Rectal smooth muscle tissue (tissue), 1 donor: ENCODE measurements around the gene MOV10L1.

Experiments used
- H3K27ac ChIP-seq: one replicate; pipeline ENCODE4 v1.7.0; 2013; ENCODE audit warnings: low read depth, low read length, inconsistent platforms
- H3K27me3 ChIP-seq: one replicate; pipeline ENCODE4 v1.7.0; 2013; ENCODE audit warnings: low read length; ENCODE audit not compliant: control insufficient read depth, insufficient read depth
- H3K36me3 ChIP-seq: one replicate; pipeline ENCODE4 v1.7.0; 2013; ENCODE audit warnings: low read length; ENCODE audit not compliant: control insufficient read depth, insufficient read depth
- H3K4me1 ChIP-seq: one replicate; pipeline ENCODE4 v1.7.0; 2013; ENCODE audit warnings: low read length; ENCODE audit not compliant: control insufficient read depth, insufficient read depth
- H3K4me3 ChIP-seq: one replicate; pipeline ENCODE4 v1.7.0; 2013; ENCODE audit warnings: low read length
- H3K9ac ChIP-seq: one replicate; pipeline ENCODE4 v1.7.0; 2013; ENCODE audit warnings: low read length

MOV10L1 gene

GRCh38 chr22:50104141-50104544, 14.3 kb downstream of the MOV10L1 start:
- H3K27ac ChIP-seq: no peak overlapping the region
- no peak overlapping the region for H3K9ac ChIP-seq
- H3K27me3 ChIP-seq: no peaks in the 10 kb centered on the region

GRCh38 chr22:50105208-50106100, 15.6 kb downstream of the MOV10L1 start:
- H3K4me3 ChIP-seq: no peak overlapping the region
- no peak overlapping the region for H3K9ac ChIP-seq
- H3K4me1 ChIP-seq: no peaks in the 10 kb centered on the region
- H3K36me3 ChIP-seq: no peaks in the 10 kb centered on the region
- no peak overlapping the region for H3K27ac ChIP-seq
- H3K27me3 ChIP-seq: no peaks in the 10 kb centered on the region

More at GRCh38 chr22:50104141-50104544, 14.3 kb downstream of the MOV10L1 start:
- H3K4me3 ChIP-seq: no peak overlapping the region
- no peaks in the 10 kb centered on the region for H3K36me3 ChIP-seq
- H3K4me1 ChIP-seq: no peaks in the 10 kb centered on the region

GRCh38 chr22:50107529-50107928, 17.7 kb downstream of the MOV10L1 start:
- H3K4me3 ChIP-seq: no peak overlapping the region
- no peaks in the 10 kb centered on the region for H3K36me3 ChIP-seq
- H3K27ac ChIP-seq: no peak overlapping the region
- H3K9ac ChIP-seq: no peak overlapping the region
- no peaks in the 10 kb centered on the region for H3K27me3 ChIP-seq
- H3K4me1 ChIP-seq: no peaks in the 10 kb centered on the region

GRCh38 chr22:50111056-50111455, 21.2 kb downstream of the MOV10L1 start:
- no peak overlapping the region for H3K27ac ChIP-seq
- peaks cover 9% of the 10 kb centered on the region for H3K4me1 ChIP-seq
- H3K4me3 ChIP-seq: no peak overlapping the region
- no peaks in the 10 kb centered on the region for H3K27me3 ChIP-seq
- H3K36me3 ChIP-seq: no peaks in the 10 kb centered on the region
- no peak overlapping the region for H3K9ac ChIP-seq

GRCh38 chr22:50112151-50113118, 22.6 kb downstream of the MOV10L1 start:
- Histone ChIP-seq H3K4me3 (no peak overlapping the region), H3K27ac (no peak overlapping the region), H3K9ac (no peak overlapping the region), H3K36me3 (no peaks in the 10 kb centered on the region), H3K4me1 (peaks cover 9% of the 10 kb centered on the region), H3K27me3 (peaks cover 2% of the 10 kb centered on the region)

- Histone ChIP-seq H3K9ac (no peak overlapping the region), H3K36me3 (no peaks in the 10 kb centered on the region), H3K4me3 (peak overlapping the region; percentile 36), H3K27me3 (peaks cover 2% of the 10 kb centered on the region), H3K4me1 (peaks cover 12% of the 10 kb centered on the region), H3K27ac (peak overlapping the region; percentile 77)
Measured at GRCh38 chr22:50114221-50115021, 24.6 kb downstream of the MOV10L1 start.

GRCh38 chr22:50115693-50116092, 25.9 kb downstream of the MOV10L1 start:
- Histone ChIP-seq H3K4me1 (peaks cover 12% of the 10 kb centered on the region), H3K27me3 (peaks cover 2% of the 10 kb centered on the region), H3K4me3 (no peak overlapping the region), H3K36me3 (no peaks in the 10 kb centered on the region), H3K27ac (no peak overlapping the region), H3K9ac (no peak overlapping the region)

- Histone ChIP-seq H3K36me3 (no peaks in the 10 kb centered on the region), H3K4me3 (no peak overlapping the region), H3K27ac (no peak overlapping the region), H3K9ac (no peak overlapping the region), H3K4me1 (peaks cover 12% of the 10 kb centered on the region), H3K27me3 (peaks cover 2% of the 10 kb centered on the region)
Measured at GRCh38 chr22:50117168-50117762, 27.5 kb downstream of the MOV10L1 start.

GRCh38 chr22:50118129-50118528, 28.3 kb downstream of the MOV10L1 start:
- Histone ChIP-seq H3K9ac (no peak overlapping the region), H3K4me1 (peaks cover 12% of the 10 kb centered on the region), H3K4me3 (no peak overlapping the region), H3K27ac (no peak overlapping the region), H3K36me3 (no peaks in the 10 kb centered on the region), H3K27me3 (peaks cover 2% of the 10 kb centered on the region)

- H3K4me1 ChIP-seq: peaks cover 12% of the 10 kb centered on the region
- H3K27me3 ChIP-seq: peaks cover 2% of the 10 kb centered on the region
- no peak overlapping the region for H3K9ac ChIP-seq
- H3K27ac ChIP-seq: no peak overlapping the region
- H3K36me3 ChIP-seq: no peaks in the 10 kb centered on the region
- H3K4me3 ChIP-seq: no peak overlapping the region
Measured at GRCh38 chr22:50118557-50119168, 28.9 kb downstream of the MOV10L1 start.

- H3K4me3 ChIP-seq: no peak overlapping the region
Measured at GRCh38 chr22:50119169-50119767, 29.5 kb downstream of the MOV10L1 start.

More at GRCh38 chr22:50119169-50119767, 29.5 kb downstream of the MOV10L1 start:
- no peak overlapping the region for H3K9ac ChIP-seq
- H3K27ac ChIP-seq: peak overlapping the region; percentile 11
- H3K36me3 ChIP-seq: no peaks in the 10 kb centered on the region
- H3K4me1 ChIP-seq: peaks cover 10% of the 10 kb centered on the region
- peaks cover 2% of the 10 kb centered on the region for H3K27me3 ChIP-seq
